ENCODE data around the gene RAB22A. TPM values are rescaled to one million over a fixed set of nuclear protein-coding genes. Genes with fewer than 3 reads are reported as not detected.
A peak's percentile ranks its signal among the peaks of the same experiment; 100 is the strongest.

RAB22A gene
- total and polyA plus RNA-seq, 2 of the 4 experiments (the other 2 are of a cell fraction): 8.2 to 8.4 TPM

GRCh38 chr20:58306421-58307261 is 2.9 kb upstream of the RAB22A start:
- 55% methylated on average over 2 of the region's 11 CpGs; no CpG with 5 or more reads in 1 of the 2 experiments for WGBS, 2 experiments (ENCODE audit: extremely low coverage in 2 of 2, insufficient read length in 1 of 2)

More at GRCh38 chr20:58306421-58307261, 2.9 kb upstream of the RAB22A start:
- Histone ChIP-seq H3K18ac (ENCODE audit: low read depth, low read length) (no peak overlapping the region), H2AK9ac (replicated peaks; ENCODE audit: low read depth, low read length, poor library complexity) (no peak overlapping the region), H3K36me3 (ENCODE audit: control insufficient read depth, insufficient read depth, low read length) (peaks cover 3% of the 10 kb centered on the region), H3K4ac (ENCODE audit: low read depth, low read length) (no peak overlapping the region), H4K5ac (ENCODE audit: low read depth, low read length) (no peak overlapping the region), H2AK5ac (ENCODE audit: low read depth, low read length) (no peak overlapping the region), H3K4me1 (ENCODE audit: control insufficient read depth, insufficient read depth, low read length) (peaks cover 6% of the 10 kb centered on the region), H4K91ac (ENCODE audit: insufficient read depth, low read depth, low read length) (no peak overlapping the region), H3K9ac (ENCODE audit: low read depth, low read length) (no peak overlapping the region), H3K4me2 (ENCODE audit: low read depth, low read length) (peak overlapping the region; percentile 2; the same call in 1 of the 2 replicates), H4K8ac (ENCODE audit: low read depth in 2 of 2, low read length in 2 of 2) (no peak overlapping the region), H3K4me3 (ENCODE audit: insufficient read depth, low read depth, low read length) (no peak overlapping the region), H3K79me1 (ENCODE audit: low read depth in 1 of 2, low read length in 2 of 2) (peaks cover 22 to 75% of the 10 kb centered on the region in 2 experiments), H3K23ac (ENCODE audit: low read depth, low read length) (no peak overlapping the region), H3K9me3 (ENCODE audit: control insufficient read depth, insufficient read depth, low read length) (no peaks in the 10 kb centered on the region), H3K9me1 (ENCODE audit: insufficient read depth, low read length) (peaks cover 11% of the 10 kb centered on the region), H2BK15ac (ENCODE audit: low read depth, low read length) (no peak overlapping the region), H3K27me3 (ENCODE audit: control insufficient read depth, insufficient read depth, low read length) (no peaks in the 10 kb centered on the region), H3K27ac (ENCODE audit: insufficient read depth, low read length) (no peak overlapping the region), H2BK5ac (ENCODE audit: low read depth, low read length, poor library complexity, severe bottlenecking) (peak overlapping the region; percentile 10), H4K20me1 (ENCODE audit: insufficient read depth, low read length) (peaks cover 3% of the 10 kb centered on the region; the same call in 1 of the 2 replicates), H3K14ac (replicated peaks; ENCODE audit: low read depth, low read length) (no peak overlapping the region), H2BK120ac (ENCODE audit: low read depth, low read length) (no peak overlapping the region), H2AFZ (replicated peaks; ENCODE audit: low read length, poor library complexity) (no peak overlapping the region), H3K56ac (ENCODE audit: extremely low read depth, insufficient read depth, low read length) (no peak overlapping the region), H2BK20ac (ENCODE audit: low read depth, low read length) (no peak overlapping the region)
- no TSS peak for BruUV-seq (replicated peaks)
- peak; percentile 76 for DNase-seq
- ATAC-seq (ENCODE audit: low read depth): no peak
- CTCF ChIA-PET: interaction anchor here (0.6 kb wide), 1 partner anchor 13 kb away, joined by 4 read pairs; no protein-coding TSS in a partner anchor
- TF ChIP-seq SMC3 (IDR thresholded peaks at IDR 0.05; ENCODE audit: low read depth, low read length): no peak
- intact Hi-C loops (cut with micrococcal nuclease): no loop called here
- dilution Hi-C loops (cut with HindIII; ENCODE audit: low sequenced_read_pairs, unreplicated experiment): no loop called here
- in situ Hi-C loops (cut with MboI; ENCODE audit: low sequenced_read_pairs): no loop called here
- POLR2A ChIA-PET (ENCODE audit: unreplicated experiment): no interaction called here

All from IMR-90 (cell line).